ENCODE results near the gene NTN3. TPM values are rescaled to one million over a fixed set of nuclear protein-coding genes. Genes with fewer than 3 reads are reported as not detected.
A peak's percentile ranks its signal among the peaks of the same experiment; 100 is the strongest.

NTN3 gene
- total and polyA plus RNA-seq, 2 experiments from 2014 or later = 2.4 to 4.8 TPM

GRCh38 chr16:2469399-2470233 is 1.5 kb upstream of the NTN3 start:
- Histone ChIP-seq H3K27ac (peak overlapping the region; percentile 93), H3K36me3 (replicated peaks; ENCODE audit: insufficient read depth, low read depth) (no peaks in the 10 kb centered on the region), H4K20me1 (ENCODE audit: insufficient read depth, poor library complexity, severe bottlenecking) (no peaks in the 10 kb centered on the region), H3K27me3 (peaks cover 8% of the 10 kb centered on the region), H3K4me3 (no peak overlapping the region), H3K9me3 (ENCODE audit: low read depth) (no peaks in the 10 kb centered on the region), H3K9me2 (replicated peaks; ENCODE audit: insufficient read depth) (no peaks in the 10 kb centered on the region), H3K4me2 (peak overlapping the region; percentile 98), H2AFZ (no peak overlapping the region), H3K79me2 (peaks cover 5% of the 10 kb centered on the region), H3K4me1 (ENCODE audit: insufficient read depth) (peaks cover 58% of the 10 kb centered on the region)
- no peak for DNase-seq (ENCODE audit: low spot score)
- TF ChIP-seq EZH2phosphoT487 (IDR thresholded peaks at IDR 0.05; ENCODE audit: low read depth, severe bottlenecking, unreplicated experiment) (no peak), EZH2 (IDR thresholded peaks at IDR 0.05; ENCODE audit: borderline replicate concordance) (no peak)
- TF ChIP-seq, protein P1, sequence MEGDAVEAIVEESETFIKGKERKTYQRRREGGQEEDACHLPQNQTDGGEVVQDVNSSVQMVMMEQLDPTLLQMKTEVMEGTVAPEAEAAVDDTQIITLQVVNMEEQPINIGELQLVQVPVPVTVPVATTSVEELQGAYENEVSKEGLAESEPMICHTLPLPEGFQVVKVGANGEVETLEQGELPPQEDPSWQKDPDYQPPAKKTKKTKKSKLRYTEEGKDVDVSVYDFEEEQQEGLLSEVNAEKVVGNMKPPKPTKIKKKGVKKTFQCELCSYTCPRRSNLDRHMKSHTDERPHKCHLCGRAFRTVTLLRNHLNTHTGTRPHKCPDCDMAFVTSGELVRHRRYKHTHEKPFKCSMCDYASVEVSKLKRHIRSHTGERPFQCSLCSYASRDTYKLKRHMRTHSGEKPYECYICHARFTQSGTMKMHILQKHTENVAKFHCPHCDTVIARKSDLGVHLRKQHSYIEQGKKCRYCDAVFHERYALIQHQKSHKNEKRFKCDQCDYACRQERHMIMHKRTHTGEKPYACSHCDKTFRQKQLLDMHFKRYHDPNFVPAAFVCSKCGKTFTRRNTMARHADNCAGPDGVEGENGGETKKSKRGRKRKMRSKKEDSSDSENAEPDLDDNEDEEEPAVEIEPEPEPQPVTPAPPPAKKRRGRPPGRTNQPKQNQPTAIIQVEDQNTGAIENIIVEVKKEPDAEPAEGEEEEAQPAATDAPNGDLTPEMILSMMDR (IDR thresholded peaks at IDR 0.05; ENCODE audit: poor library complexity) = no peak
- WGBS (ENCODE audit: low lambda C conversion rate, missing lambda C conversion rate) = 79% methylated on average over 16 of the region's 16 CpGs

DNA sequence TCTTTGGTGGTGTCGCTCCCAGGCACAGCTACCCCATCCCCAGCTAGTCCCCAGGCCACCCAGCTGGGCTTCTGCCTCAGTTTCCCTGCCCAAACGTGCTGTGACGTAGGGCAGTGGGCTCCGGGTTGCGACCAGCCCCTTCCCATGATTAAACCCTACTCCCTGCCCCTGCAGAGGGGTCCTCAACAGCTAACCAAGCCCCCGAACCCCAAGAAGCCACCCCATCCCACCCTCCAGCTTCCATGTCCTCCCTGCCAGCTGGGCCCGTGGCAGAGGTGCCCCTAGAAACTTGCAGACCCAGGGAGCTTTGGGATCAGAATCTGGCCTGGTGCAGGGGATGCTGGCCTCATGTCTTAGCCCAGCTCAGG is 879 bp upstream of the NTN3 start:
- no peak for DNase-seq (ENCODE audit: low spot score)
- Histone ChIP-seq H3K4me1 (ENCODE audit: insufficient read depth) (peaks cover 58% of the 10 kb centered on the region), H3K9me3 (ENCODE audit: low read depth) (no peaks in the 10 kb centered on the region), H4K20me1 (ENCODE audit: insufficient read depth, poor library complexity, severe bottlenecking) (no peaks in the 10 kb centered on the region), H3K4me2 (no peak overlapping the region), H3K4me3 (no peak overlapping the region), H3K79me2 (peaks cover 5% of the 10 kb centered on the region), H3K36me3 (replicated peaks; ENCODE audit: insufficient read depth, low read depth) (no peaks in the 10 kb centered on the region), H3K27me3 (peaks cover 8% of the 10 kb centered on the region), H3K9me2 (replicated peaks; ENCODE audit: insufficient read depth) (no peaks in the 10 kb centered on the region), H3K27ac (peak overlapping the region; percentile 93), H2AFZ (no peak overlapping the region)
- WGBS (ENCODE audit: low lambda C conversion rate, missing lambda C conversion rate) = 97% methylated on average over 3 of the region's 7 CpGs
- TF ChIP-seq EZH2phosphoT487 (IDR thresholded peaks at IDR 0.05; ENCODE audit: low read depth, severe bottlenecking, unreplicated experiment) = no peak
- no peak for TF ChIP-seq EZH2 (IDR thresholded peaks at IDR 0.05; ENCODE audit: borderline replicate concordance)
- TF ChIP-seq, protein P1 (IDR thresholded peaks at IDR 0.05; ENCODE audit: poor library complexity) = no peak

DNA sequence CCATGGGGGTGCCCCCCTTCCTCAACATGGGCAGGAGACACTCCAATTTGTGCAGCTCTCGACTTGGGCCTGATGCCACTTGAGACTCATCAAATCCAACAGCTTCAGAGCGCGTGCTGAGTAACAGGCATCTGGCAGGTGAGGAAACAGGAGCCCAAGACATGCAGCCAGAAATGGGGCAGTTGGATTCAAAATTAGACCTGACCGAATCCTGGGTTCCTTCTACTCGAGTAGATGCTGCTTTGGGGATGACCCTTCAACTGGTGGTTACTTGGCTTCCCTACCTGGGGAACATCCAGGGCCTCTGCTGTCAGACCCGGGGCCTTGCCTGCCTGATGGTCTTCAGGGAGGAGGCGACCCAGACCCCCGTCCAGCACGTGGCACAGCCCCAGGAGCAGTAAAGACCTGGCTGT is 488 bp upstream of the NTN3 start:
- Histone ChIP-seq H3K4me3 (no peak overlapping the region), H3K27me3 (peaks cover 8% of the 10 kb centered on the region), H3K79me2 (peaks cover 9% of the 10 kb centered on the region), H3K9me3 (ENCODE audit: low read depth) (no peaks in the 10 kb centered on the region), H4K20me1 (ENCODE audit: insufficient read depth, poor library complexity, severe bottlenecking) (no peaks in the 10 kb centered on the region), H3K9me2 (replicated peaks; ENCODE audit: insufficient read depth) (no peaks in the 10 kb centered on the region), H3K4me1 (ENCODE audit: insufficient read depth) (peaks cover 58% of the 10 kb centered on the region), H3K27ac (peak overlapping the region; percentile 93), H3K4me2 (peak overlapping the region; percentile 98), H2AFZ (no peak overlapping the region), H3K36me3 (replicated peaks; ENCODE audit: insufficient read depth, low read depth) (no peaks in the 10 kb centered on the region)
- WGBS (ENCODE audit: low lambda C conversion rate, missing lambda C conversion rate) = 37% methylated on average over 8 of the region's 9 CpGs
- DNase-seq (ENCODE audit: low spot score) = no peak
- TF ChIP-seq EZH2phosphoT487 (IDR thresholded peaks at IDR 0.05; ENCODE audit: low read depth, severe bottlenecking, unreplicated experiment) (no peak), EZH2 (IDR thresholded peaks at IDR 0.05; ENCODE audit: borderline replicate concordance) (no peak)
- TF ChIP-seq, protein P1 (IDR thresholded peaks at IDR 0.05; ENCODE audit: poor library complexity) = no peak

Measured in hepatocyte (in vitro differentiated cells).